ENCODE results near the gene CD163L1. TPM values are rescaled to one million over a fixed set of nuclear protein-coding genes. Genes with fewer than 3 reads are reported as not detected.
A peak's percentile ranks its signal among the peaks of the same experiment; 100 is the strongest.
"Not testable (repeated sequence)": the region's sequence is repeated elsewhere in the genome, so short reads cannot be mapped to it uniquely, and the experiment has no call there.

CD163L1 gene
- total RNA-seq, 1 donor from 2014 or later = 6.1 TPM

DNA sequence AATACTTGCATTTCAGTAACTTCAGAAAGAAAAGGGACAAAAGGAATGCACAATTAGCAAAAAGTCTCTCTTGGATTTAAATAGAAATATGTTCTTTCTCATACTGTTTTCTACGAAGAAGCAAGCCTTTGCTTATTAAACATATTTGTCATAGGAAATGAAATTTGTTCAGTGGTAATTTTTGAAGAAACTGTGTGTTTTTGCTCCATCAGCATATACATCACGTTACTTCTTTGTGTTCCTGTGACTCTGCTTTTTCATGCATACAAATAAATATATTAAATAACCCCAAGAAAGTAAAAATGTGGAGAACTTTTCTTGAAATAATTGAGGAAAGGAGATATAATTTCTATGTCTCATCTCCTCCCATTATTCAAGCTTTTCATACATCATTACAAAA lies 39.7 kb downstream of the CD163L1 start:
- DNase-seq = no peak

DNA sequence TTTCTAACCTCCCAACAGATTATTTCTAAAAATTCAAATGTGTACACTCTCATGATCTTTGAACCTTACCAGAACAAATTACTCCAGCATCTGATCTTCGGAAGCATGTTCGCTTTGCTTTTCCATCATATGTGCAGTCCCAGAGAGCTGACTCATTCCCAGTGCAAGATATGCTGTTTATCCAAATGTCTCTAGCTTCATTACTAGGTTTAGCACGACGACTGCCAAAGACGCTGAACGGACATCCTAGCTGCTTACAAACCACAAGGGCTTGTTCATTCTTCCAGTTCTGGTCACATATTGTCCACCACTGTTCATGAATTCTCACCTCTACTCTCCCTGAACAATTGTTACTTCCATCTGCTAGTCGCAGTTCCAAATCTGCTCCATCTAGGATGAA lies 40.5 kb downstream of the CD163L1 start:
- no peak for DNase-seq

DNA sequence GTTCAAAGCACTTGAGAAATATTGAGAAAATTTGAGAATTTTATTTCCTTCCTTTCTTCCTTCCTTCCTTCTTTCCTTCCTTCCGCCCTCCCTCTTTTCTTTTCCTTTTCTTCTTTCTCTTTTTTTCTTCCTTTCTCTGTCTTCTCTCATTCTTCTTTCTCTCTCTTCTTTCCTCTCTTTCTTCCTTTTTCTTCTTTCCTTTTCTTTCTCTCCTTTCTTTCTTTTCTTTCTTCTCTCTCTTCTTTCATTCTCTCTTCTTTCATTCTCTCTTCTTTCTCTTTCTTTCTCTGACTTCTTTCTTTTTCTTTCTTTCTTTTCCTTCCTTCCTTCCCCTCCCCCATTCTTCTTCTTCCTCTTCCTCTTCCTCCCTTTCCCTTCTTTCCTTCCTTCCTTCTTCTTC lies 44.9 kb downstream of the CD163L1 start:
- DNase-seq = no peak

DNA sequence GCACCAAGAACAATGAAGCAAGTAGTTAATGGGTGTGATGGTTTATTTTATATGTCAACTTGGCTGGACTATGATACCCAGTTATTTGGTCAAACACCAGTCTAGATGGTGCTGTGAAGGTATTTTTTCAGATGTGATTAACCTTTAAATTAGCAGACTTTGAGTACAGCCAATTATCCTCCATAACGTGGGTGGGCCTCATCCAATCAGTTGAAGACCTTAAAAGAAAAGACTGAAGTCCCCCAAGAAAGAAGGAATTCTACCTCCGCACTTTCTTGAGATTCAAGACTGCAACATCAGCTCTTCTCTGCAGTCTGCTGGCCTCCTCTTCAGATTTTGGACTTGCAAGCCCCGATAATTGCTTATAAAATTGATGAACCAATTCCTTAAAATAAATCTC lies 47.5 kb downstream of the CD163L1 start:
- no peak for DNase-seq

DNA sequence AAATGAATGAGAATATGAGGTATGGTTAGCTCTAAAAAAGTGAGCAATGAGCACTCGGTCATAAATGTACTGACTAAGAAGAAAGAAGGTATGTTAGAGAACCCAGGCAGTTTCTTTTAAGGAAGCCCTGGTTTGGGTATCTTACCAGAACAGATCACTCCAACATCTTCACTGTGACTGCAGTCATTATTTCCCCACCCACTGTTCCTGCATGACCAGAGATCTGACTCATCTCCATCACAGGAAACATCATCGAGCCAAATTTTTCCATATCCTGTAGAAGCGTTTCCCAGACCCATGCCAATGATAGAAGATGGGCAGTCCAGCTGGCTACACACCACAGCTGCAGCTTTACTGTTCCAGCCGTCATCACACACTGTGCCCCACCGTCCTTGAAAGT lies 48.0 kb downstream of the CD163L1 start:
- DNase-seq = no peak

DNA sequence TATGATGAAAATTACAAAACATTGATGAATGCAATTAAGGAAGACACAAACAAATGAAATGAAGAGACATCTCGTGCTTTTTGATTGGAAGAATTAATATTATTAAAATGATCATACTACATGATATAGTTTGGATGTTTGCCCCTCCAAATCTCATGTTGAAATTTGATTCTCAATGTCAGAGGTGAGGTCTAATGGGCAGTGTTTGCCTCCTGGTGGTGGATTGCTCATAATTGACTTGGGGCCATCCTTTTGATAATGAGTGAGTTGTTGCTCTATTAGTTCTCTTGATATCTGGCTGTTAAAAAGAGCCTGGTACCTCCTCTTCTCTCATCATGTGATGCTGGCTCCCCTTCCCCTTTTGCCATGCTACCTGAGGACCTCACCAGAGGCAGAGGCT lies 56.7 kb downstream of the CD163L1 start:
- DNase-seq = no peak

DNA sequence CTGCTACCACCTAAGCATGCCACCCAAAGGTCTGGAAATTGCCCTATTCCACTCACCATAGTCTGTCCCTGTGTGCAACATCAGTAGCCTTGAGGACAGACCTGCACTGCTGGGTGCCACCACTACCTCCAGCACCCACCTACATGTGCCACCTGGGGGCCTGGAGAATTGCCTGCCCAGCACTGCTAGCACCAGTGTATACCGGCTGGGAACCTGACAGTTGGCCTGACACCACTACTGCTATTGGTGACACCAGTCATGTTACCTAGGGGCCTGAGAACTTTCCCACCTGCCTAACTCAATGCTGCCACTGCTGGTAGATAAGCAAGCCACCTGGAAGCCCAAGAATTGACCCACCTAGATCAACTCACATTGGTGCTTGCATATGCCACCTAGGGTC lies 60.8 kb downstream of the CD163L1 start:
- no peak for DNase-seq

DNA sequence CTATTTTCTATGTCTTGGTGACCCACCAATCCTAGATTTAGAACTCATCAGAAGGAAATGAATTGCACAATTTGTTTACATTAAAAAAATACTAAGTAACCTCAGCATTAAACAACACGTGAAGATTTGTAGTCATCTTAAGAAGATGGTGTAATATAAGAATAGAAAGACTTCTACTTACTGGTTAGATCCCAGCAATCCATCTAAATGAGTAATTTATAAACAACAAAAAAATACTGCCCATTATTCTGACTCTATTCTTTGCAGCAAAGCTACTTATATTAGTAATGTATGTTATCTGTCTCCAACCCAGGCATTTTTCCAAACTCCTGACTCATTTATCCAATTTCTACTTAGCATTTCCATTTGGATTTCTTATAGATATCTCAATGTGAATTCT lies 67.8 kb downstream of the CD163L1 start:
- no peak for DNase-seq

DNA sequence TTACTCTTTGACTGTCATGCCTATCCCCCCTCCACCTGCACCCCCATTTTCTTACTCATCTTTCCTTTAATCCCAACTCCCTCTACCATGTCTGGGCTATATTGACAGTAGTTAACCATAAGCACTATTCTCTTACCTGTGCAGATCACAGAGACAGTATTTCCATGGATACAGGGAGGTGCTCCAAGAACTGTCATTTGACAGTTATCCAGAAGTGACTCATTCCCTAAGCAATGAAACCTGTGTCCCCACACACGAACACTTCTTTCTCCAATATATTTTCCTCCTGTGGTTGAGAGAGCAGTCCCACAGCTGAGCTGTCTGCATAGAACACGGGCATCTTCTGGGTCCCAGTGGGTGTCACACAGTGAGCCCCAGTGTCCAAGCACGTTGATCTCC lies 68.8 kb downstream of the CD163L1 start:
- no peak for DNase-seq

DNA sequence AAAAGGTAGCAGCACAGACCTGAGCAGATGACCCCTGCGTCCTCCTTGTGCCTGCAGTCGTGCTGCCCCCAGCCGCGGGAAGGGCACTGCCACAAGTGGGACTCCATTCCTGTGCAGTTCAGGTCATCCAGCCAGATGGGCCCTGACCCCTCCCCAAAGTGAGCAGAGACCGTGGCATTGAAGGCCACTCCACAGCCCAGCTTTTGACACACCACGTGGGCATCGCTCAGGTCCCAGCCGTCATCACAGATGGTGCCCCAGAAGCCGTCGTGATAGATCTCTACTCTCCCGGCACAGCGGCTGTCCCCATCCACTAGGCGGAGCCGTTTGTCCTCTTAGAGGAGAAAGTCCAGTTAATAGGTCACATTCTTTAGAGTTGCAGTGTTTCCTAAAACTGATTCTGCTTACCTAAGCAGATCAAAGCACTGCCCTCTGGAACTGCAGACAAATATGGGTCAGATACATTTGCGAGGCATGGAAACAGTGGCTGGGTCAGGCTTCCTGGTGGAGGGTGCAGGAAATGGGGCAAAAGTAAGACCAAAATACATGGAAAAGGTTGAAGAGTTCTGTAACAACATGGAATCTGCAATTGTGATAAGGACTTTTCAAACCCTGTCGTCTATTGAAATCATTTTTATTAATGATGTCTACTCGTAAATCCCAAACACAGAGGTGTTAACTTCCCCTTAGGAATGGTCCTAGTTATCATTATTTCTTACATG lies 69.4 kb downstream of the CD163L1 start:
- peak; percentile 19 for DNase-seq

DNA sequence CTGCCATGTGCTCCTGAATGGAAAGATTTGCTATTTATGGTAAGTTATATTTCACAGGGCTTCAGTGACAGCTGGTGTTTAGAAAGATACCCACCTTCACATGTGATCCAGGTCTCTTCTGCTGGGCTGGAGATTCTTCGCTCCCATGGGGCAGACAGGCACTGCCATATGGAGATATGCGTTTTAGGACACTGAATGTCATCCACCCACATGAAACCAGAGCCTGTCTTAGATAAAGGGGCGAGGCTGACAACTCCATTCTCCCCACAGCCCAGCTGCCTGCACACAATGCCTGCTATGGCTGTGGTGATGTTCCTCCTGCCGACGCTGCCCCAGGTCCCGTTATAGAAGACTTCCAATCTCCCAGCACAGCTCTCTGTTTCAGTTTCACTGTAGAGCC lies 70.7 kb downstream of the CD163L1 start:
- peak; percentile 68 for DNase-seq

DNA sequence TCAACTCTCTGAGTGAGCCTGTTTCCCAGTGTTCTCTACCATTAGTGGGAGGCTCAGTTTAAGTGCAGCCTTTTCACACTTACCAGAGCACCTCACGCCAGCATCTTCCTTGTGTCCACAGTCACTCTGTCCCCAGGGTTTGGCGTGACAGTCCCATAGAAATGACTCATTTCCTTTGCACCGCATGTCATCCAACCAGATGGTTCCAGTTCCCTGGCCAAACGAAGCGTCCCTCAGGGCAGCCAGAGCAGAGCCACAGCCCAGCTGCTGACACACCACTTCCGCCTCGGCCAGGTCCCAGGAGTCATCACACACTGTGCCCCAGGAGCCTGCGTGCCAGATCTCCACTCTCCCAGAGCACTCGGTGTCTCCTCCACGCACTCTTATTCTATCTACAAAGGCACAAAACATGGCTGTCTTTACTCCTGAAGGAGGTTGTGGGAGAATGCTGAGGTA lies 74.7 kb downstream of the CD163L1 start:
- DNase-seq = no peak

DNA sequence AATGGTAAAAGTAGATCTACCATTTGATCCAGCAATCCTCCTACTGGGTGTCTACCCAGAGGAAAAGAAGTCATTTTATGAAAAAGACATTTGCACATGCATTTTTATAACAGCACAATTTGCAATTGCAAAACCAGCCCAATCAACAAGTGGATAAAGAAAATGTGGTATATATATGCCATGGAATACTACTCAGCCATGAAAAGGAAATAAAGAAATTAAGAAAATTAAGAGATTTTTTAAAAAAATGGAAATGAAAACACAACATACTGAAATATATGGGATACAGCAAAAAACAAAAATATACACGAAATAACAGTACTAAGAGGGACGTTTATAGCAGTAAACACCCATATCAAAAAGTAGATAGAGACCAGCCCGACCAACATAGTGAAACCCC lies 81.2 kb downstream of the CD163L1 start:
- DNase-seq = no peak

DNA sequence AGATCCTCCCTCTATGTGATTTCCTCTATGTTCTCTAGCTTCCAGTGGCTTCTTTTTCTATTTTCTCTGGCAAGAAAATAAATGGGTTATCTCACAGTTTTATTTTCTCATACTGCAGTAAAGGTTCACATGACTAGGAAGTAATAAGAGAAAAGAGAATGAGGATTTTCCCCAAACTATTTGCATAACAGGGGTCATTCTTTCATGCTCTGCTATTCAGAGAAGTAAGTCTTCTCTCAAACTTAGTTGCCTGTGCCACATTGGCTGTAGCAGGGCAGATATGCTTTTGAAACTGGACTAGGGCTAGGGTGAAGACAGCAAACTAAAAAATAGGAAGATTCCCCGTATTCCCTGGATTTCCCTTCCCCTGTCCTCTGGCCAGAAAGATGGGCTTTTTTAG lies 82.7 kb downstream of the CD163L1 start:
- no peak for DNase-seq

DNA sequence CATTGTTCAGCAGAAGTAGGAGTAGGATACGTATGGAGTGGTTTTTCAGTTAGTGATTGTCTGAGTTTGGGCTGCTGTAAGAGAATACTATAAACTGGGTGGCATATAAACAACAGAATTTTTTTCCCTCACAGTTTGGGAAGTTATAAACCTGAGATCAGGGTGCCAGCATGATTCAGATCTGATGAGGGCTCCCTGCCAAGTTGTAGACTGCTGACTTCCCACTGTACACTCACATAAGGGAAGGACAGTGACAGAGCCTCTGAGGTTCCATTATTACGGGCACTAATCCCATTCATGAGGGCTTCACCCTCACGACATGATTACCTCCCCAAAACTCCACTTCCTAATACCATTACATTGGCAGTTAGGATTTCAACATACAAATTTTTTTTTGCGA lies 89.4 kb downstream of the CD163L1 start:
- DNase-seq = no peak

DNA sequence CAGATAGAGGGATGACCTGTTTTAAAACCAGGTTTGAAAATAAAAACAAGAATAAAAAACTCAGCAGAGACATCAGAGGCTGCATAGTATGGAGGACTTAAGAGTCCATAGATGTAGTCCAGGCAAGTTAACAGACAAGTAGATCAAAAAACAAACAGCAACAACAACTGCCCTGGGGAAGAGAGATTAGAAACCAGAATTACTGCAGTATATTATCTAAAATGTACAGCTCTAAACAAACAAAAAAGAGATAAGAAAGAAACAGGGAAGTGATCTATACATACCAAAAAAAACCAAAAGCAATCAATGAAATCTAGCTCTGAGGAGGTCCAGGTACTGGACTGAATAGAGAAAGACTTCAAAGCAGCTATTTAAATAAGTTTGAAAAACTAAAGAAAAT lies 91.3 kb downstream of the CD163L1 start:
- DNase-seq = no peak

DNA sequence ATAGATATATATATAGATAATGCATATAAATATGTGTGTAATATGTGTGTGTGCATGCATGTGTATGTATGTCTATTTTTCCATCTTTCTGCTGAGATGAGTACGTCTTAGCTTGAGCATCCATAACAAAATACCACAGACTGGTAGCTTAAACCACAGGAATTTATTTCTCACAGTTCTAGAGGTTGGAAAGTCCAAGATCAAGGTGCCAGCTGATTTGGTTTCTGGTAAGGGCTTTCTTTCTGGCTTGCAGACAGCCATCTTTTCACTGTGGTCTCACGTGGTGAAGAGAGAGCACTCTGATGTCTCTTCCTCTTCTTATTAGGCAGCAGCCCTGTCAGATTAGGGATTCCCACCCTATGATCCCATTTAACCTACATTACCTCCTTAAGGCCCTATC lies 92.8 kb downstream of the CD163L1 start:
- no peak for DNase-seq

DNA sequence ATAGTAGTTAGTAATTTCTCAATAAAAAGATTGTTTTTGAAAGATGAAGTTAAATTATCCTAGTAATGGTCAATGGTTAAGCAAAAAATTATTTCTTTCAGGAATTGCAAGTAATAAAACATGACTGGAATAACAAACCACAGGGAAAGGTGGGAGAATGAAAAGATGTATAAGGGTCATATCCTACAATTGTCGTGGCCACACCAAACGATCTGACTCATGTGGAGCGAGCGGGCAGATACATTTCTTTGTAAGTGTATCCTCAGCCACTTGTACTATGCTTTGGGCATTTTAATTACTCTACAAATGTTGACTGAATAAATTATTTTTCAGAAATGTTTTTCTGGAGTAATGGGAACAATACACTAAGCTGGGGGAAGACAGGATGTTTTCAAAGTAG lies 94.5 kb downstream of the CD163L1 start:
- DNase-seq = no peak

DNA sequence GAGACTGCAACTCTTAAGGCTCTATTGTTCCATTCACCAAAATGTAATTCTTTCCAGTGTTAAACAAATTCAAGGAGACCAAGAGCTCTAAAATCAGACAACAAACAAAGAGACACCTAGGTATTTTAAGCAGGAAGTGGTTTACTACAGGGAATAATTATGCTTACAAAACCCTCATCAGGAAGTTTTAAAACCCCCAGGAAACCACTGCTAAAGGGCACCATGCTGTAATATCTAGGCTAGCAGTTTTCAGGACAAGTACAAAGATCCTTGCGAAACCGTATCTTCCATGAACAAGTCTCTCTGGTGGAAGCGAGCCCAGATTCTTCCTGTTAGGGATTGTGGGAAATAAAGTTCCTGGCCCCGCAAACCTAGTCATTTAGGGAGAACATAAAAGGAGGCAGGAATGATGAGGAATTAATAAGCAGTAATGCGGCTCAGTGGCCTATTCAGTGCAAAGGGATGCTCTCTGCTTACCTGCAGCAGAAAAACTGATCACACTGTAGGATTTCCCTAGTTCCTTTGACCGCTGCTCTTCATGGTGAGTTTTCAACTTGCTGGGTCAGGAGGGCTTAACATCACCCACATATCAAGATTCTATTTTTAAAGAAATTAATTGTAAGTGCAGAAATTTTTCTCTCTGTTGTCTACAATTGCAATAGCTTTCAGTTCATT lies 97.3 kb downstream of the CD163L1 start:
- no peak for DNase-seq

DNA sequence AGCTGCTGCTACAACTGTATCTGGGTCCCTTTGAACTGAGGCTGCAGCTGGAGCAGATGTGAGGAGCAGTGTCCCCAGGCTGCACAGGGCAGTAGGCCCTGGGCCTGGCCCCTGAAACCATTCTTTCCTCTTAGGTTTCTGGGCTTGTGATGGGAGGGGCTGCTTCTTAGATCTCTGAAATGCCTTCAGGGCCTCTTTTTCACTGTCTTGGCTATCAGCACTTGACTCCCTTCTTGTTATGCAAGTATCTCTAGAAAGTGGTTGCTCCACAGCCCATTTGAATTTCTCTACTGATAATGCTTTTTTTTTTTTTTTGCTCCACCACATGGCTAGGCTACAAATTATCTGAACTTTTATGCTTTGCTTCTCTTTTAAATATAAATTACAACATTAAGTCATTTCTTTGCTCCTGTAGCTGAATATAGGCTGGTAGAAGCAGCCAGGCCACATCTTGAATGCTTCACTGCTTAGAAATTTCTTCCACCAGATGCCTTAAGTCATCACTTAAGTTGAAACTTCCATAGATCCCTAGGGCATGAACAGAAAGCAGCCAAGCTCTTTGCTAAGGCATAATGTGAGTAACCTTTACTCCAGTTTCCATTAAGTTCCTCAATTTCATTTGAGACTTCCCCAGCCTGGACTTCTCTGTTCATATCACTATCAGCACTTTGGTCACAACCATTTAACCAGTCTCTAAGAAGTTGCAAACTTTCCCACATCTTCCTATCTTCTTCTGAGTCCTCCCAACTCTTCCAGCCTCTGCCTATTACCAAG lies 98.9 kb downstream of the CD163L1 start:
- DNase-seq = no peak

DNA sequence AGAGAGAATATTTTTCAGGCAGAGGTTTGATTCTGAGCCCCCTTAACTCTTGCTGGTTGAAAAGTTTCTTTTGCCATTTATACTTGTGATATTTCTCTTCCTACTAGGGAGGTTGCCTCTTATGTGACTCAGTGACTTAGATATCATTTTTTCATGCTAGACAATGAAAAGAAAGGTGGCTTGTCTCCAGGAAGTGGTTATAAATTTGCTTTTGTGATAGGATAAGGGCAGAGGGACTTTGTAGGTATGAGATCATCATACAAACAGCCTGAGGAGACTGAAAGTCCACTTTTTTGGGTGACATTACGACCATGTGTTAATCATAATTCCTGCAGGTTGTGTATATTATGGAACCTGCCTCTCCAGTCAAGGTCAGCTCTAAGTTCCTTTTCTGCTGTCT lies 104.3 kb downstream of the CD163L1 start:
- no peak for DNase-seq

DNA sequence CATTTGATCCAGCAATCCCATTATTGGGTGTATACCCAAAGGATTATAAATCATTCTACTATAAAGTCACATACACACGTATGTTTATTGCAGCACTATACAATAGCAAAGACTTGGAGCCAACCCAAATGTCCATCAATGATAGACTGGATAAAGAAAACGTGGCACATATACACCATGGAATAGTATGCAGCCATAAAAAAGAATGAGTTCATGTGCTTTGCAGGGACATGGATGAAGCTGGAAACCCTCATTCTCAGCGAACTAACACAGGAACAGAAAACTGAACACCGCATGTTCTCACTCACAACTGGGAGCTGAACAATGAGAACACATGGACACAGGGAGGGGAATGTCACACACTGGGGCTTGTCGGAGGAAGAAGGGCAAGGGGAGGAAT lies 106.2 kb downstream of the CD163L1 start:
- DNase-seq = not testable (repeated sequence)

DNA sequence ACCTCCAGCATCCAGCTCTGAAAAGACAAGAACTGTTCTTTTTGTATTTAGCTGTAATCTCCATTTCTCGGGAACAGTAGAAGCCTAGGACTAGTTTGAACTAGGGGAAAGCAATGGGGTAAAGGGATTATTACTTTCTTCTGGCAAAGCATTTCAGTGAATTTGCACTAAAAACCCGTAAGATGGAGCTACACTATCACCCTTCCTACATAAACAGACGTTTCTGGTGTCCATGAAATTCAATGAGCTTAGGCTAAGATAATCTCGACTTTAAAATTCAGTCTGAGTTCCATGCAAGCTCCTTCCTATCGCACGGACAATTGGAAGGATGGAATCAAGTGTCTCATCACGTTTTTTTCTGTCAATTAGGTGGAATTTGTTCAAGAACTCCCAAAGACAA lies 116.0 kb downstream of the CD163L1 start:
- DNase-seq = no peak

All from tongue (tissue), 2 donors.